Sigmoid colon (tissue), 4 donors: ENCODE results near the gene ANGPT4.

ENCODE experiments used
- EP300 ChIP-seq, 4 donors: sonication (generic); formaldehyde crosslinking; IDR thresholded peaks; one replicate each; pipeline ENCODE4 v1.6.1; 2017; ENCODE audit warnings: antibody characterized with exemption in 4 of 4
- POLR2A ChIP-seq, 2 donors: fragments of 450-650 bp; IDR thresholded peaks; one replicate each; pipeline ENCODE4 v1.6.1; 2016; ENCODE audit warnings: antibody characterized with exemption in 2 of 2, mild to moderate bottlenecking in 2 of 2, moderate library complexity in 2 of 2
- TF ChIP-seq, protein P1 (sequence below), 4 experiments: fragments of 450-650 bp in 3 of 4; fragments of 200-600 bp in 1 of 4; IDR thresholded peaks; one replicate each; pipeline ENCODE4 v1.5.1; 2016 to 2019; ENCODE audit warnings: antibody characterized with exemption in 4 of 4, mild to moderate bottlenecking in 3 of 4, moderate library complexity in 2 of 4

DNA sequence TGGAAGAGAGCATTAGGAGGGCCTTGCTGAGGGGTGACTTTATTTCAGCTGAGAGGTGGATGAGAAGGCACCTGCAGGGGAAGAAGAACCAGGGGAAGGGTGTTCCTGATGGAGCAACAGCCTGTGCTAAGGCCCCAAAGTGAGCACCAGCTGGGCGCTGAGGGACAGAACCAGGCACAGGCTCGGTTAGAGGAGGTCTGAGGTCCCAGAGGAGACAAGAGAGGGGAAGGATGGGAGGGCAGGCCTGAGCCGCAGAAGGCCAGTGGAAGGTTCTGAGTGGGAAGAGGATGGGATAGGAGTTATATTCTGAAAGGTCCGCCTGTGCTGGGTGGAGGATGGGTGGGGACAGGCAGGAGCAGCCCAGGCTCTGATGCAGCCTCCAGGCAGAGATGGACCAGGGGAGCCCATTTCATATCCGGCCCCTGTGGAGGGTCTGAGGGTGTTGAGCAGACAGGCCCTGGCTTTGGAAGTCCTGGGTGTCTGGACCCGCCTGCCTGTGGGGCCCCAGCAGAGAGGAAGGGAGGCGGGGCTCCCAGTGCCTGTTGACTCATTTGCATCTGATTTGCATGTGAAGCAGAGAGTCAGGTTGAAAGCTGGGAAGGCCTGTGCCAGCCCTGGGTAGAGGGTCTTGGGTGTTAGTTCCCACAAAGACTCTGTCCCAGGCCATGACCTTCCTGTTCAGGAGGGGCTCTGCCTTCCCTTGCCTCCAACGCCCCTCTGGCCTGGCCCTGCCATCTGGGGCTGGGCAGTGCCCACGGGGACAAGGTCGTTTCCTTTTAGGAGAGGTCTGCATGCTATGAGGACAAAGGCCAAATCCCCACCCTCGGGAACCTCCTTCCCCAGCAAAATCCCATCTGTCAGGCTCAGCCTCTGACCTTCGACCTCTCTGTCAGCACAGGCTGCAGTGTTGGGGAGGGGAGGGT lies 93.2 kb downstream of the ANGPT4 start:
- TF ChIP-seq, protein P1, sequence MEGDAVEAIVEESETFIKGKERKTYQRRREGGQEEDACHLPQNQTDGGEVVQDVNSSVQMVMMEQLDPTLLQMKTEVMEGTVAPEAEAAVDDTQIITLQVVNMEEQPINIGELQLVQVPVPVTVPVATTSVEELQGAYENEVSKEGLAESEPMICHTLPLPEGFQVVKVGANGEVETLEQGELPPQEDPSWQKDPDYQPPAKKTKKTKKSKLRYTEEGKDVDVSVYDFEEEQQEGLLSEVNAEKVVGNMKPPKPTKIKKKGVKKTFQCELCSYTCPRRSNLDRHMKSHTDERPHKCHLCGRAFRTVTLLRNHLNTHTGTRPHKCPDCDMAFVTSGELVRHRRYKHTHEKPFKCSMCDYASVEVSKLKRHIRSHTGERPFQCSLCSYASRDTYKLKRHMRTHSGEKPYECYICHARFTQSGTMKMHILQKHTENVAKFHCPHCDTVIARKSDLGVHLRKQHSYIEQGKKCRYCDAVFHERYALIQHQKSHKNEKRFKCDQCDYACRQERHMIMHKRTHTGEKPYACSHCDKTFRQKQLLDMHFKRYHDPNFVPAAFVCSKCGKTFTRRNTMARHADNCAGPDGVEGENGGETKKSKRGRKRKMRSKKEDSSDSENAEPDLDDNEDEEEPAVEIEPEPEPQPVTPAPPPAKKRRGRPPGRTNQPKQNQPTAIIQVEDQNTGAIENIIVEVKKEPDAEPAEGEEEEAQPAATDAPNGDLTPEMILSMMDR (IDR thresholded peaks at IDR 0.05): no peak
- TF ChIP-seq EP300 (IDR thresholded peaks at IDR 0.05) (no peak), POLR2A (IDR thresholded peaks at IDR 0.05) (no peak)
